Ascending aorta (tissue), 2 donors: ENCODE data around the gene PRKAG2. TPM values are rescaled to one million over a fixed set of nuclear protein-coding genes. Genes with fewer than 3 reads are reported as not detected.

ENCODE experiments used
- DNase-seq, 2 donors: peaks; one replicate each; pipeline ENCODE4 v3.0.0-alpha.2; 2019; ENCODE audit warnings: low spot score in 2 of 2
- H3K27ac ChIP-seq, 2 donors: fragments of 200-600 bp; sonication (generic); one replicate each; pipeline ENCODE4 v1.5.1; 2016 to 2017; ENCODE audit warnings: mild to moderate bottlenecking in 1 of 2
- H3K27me3 ChIP-seq: fragments of 200-600 bp; sonication (generic); one replicate; pipeline ENCODE4 v1.5.1; 2017
- H3K36me3 ChIP-seq, 2 donors: fragments of 200-600 bp; sonication (generic); one replicate each; pipeline ENCODE4 v1.5.1; 2016
- H3K4me1 ChIP-seq, 2 donors: fragments of 200-600 bp; sonication (generic); one replicate each; pipeline ENCODE4 v1.5.1; 2016 to 2017; ENCODE audit warnings: mild to moderate bottlenecking in 1 of 2
- H3K4me3 ChIP-seq, 2 donors: fragments of 200-600 bp; sonication (generic); one replicate each; pipeline ENCODE4 v1.5.1; 2016 to 2017; ENCODE audit warnings: mild to moderate bottlenecking in 1 of 2
- H3K9me3 ChIP-seq, 2 donors: fragments of 200-600 bp; sonication (generic); one replicate each; pipeline ENCODE4 v1.5.1; 2016
- CTCF ChIP-seq, 3 experiments: fragments of 200-600 bp in 2 of 3; fragments of 450-650 bp in 1 of 3; sonication (generic) in 2 of 3; IDR thresholded peaks; one replicate each; pipeline ENCODE4 v1.5.1; 2016 to 2019; ENCODE audit warnings: antibody characterized with exemption in 3 of 3, mild to moderate bottlenecking in 1 of 3, moderate library complexity in 1 of 3
- intact Hi-C: fragments of 100-400 bp; cut with DNase I; formaldehyde crosslinking; loops from one replicate; pipeline ENCODE4 v1.15.1; 2023
- total RNA-seq: library from RNA; depleted of rRNA; stranded (reverse); fragments of >200 nt; gene quantifications from one replicate; pipeline ENCODE4 v1.1.0, GENCODE V29; 2016

The PRKAG2 gene
- total RNA-seq, 1 donor from 2014 or later = 26.7 TPM

- Histone ChIP-seq H3K4me1 (no peaks in the 10 kb centered on the region), H3K9me3 (no peaks in the 10 kb centered on the region), H3K27me3 (no peaks in the 10 kb centered on the region), H3K4me3 (no peak overlapping the region), H3K36me3 (peaks cover 0 to 15% of the 10 kb centered on the region in 2 donors), H3K27ac (no peak overlapping the region)
- TF ChIP-seq CTCF (IDR thresholded peaks at IDR 0.05) = no peak
- DNase-seq = no peak
- intact Hi-C loops = no loop called here
Observed at GRCh38 chr7:151611041-151611440, 265.9 kb downstream of the PRKAG2 start.

GRCh38 chr7:151608031-151608551 lies 268.8 kb downstream of the PRKAG2 start:
- no peak for TF ChIP-seq CTCF (IDR thresholded peaks at IDR 0.05)
- H3K4me3 ChIP-seq = no peak overlapping the region
- no peaks in the 10 kb centered on the region for H3K4me1 ChIP-seq
- H3K27me3 ChIP-seq = no peaks in the 10 kb centered on the region
- intact Hi-C loops = no loop called here
- DNase-seq = no peak
- peaks cover 0 to 18% of the 10 kb centered on the region in 2 donors for H3K36me3 ChIP-seq
- H3K9me3 ChIP-seq = no peaks in the 10 kb centered on the region
- H3K27ac ChIP-seq = no peak overlapping the region

- peaks cover 0 to 18% of the 10 kb centered on the region in 2 donors for H3K36me3 ChIP-seq
- H3K4me1 ChIP-seq = no peaks in the 10 kb centered on the region
- intact Hi-C loops = no loop called here
- no peaks in the 10 kb centered on the region for H3K9me3 ChIP-seq
- H3K4me3 ChIP-seq = no peak overlapping the region
- no peaks in the 10 kb centered on the region for H3K27me3 ChIP-seq
- H3K27ac ChIP-seq = no peak overlapping the region
- no peak for TF ChIP-seq CTCF (IDR thresholded peaks at IDR 0.05)
- DNase-seq = no peak
Observed at GRCh38 chr7:151607464-151607867, 269.4 kb downstream of the PRKAG2 start.

- no peak for TF ChIP-seq CTCF (IDR thresholded peaks at IDR 0.05)
- H3K4me3 ChIP-seq = no peak overlapping the region
- H3K9me3 ChIP-seq = no peaks in the 10 kb centered on the region
- DNase-seq = no peak
- intact Hi-C loops = no loop called here
- H3K27ac ChIP-seq = no peak overlapping the region
- H3K27me3 ChIP-seq = no peaks in the 10 kb centered on the region
- H3K4me1 ChIP-seq = peaks cover 0 to 15% of the 10 kb centered on the region in 2 donors
- H3K36me3 ChIP-seq = peaks cover 0 to 6% of the 10 kb centered on the region in 2 donors
Observed at GRCh38 chr7:151603951-151604350, 273.0 kb downstream of the PRKAG2 start.

GRCh38 chr7:151601521-151602305 lies 275.2 kb downstream of the PRKAG2 start:
- Histone ChIP-seq H3K36me3 (peaks cover 0 to 6% of the 10 kb centered on the region in 2 donors), H3K9me3 (no peaks in the 10 kb centered on the region), H3K4me1 (peaks cover 0 to 18% of the 10 kb centered on the region in 2 donors), H3K4me3 (no peak overlapping the region), H3K27me3 (no peaks in the 10 kb centered on the region), H3K27ac (no peak overlapping the region)
- intact Hi-C loops = no loop called here
- no peak for TF ChIP-seq CTCF (IDR thresholded peaks at IDR 0.05)
- no peak for DNase-seq
